ENCODE measurements around the gene TRIM77. TPM values are rescaled to one million over a fixed set of nuclear protein-coding genes. Genes with fewer than 3 reads are reported as not detected.
"Not testable (repeated sequence)": the region's sequence is repeated elsewhere in the genome, so short reads cannot be mapped to it uniquely, and the experiment has no call there.

Gene TRIM77
- total and polyA plus RNA-seq, 2 experiments from 2014 or later: not detected

- H2AFZ ChIP-seq: no peak overlapping the region
- H3F3A ChIP-seq (ENCODE audit: insufficient read depth): no peaks in the 10 kb centered on the region
- H3K27ac ChIP-seq: no peak overlapping the region
- no peaks in the 10 kb centered on the region for H3K4me1 ChIP-seq (ENCODE audit: insufficient read depth)
- in situ Hi-C loops (cut with MboI): no loop called here
- DNase-seq: no peak
- H3K79me2 ChIP-seq (ENCODE audit: insufficient read depth): no peaks in the 10 kb centered on the region
- no peaks in the 10 kb centered on the region for H3K36me3 ChIP-seq (ENCODE audit: low read depth)
- TF ChIP-seq EZH2 (IDR thresholded peaks at IDR 0.05; ENCODE audit: insufficient read depth, poor library complexity, severe bottlenecking) (no peak), EZH2phosphoT487 (IDR thresholded peaks at IDR 0.05; ENCODE audit: insufficient read depth, low read depth) (no peak)
- H3K9me3 ChIP-seq (ENCODE audit: low read depth): no peaks in the 10 kb centered on the region
- no peak overlapping the region for H3K4me3 ChIP-seq
- H4K20me1 ChIP-seq (ENCODE audit: insufficient read depth): no peaks in the 10 kb centered on the region
- no peak overlapping the region for H3K9ac ChIP-seq
- no peaks in the 10 kb centered on the region for H3K9me2 ChIP-seq (ENCODE audit: insufficient read depth)
- H3K4me2 ChIP-seq (ENCODE audit: unreplicated experiment): no peak overlapping the region
- WGBS, 2 experiments (ENCODE audit: low coverage in 1 of 2, low lambda C conversion rate in 2 of 2, missing lambda C conversion rate in 2 of 2): 22 to 23% methylated on average over 1 of the region's 1 CpG
- no peaks in the 10 kb centered on the region for H3K27me3 ChIP-seq (replicated peaks; ENCODE audit: insufficient read depth)
Observed at GRCh38 chr11:89736566-89736965, 26.5 kb downstream of the TRIM77 start.

- Histone ChIP-seq H3K79me2 (ENCODE audit: insufficient read depth) (no peaks in the 10 kb centered on the region), H3K9ac (no peak overlapping the region), H3K27ac (no peak overlapping the region), H3F3A (ENCODE audit: insufficient read depth) (no peaks in the 10 kb centered on the region), H3K9me3 (ENCODE audit: low read depth) (no peaks in the 10 kb centered on the region), H3K9me2 (ENCODE audit: insufficient read depth) (no peaks in the 10 kb centered on the region), H3K4me1 (ENCODE audit: insufficient read depth) (no peaks in the 10 kb centered on the region), H3K36me3 (ENCODE audit: low read depth) (no peaks in the 10 kb centered on the region), H3K4me2 (ENCODE audit: unreplicated experiment) (no peak overlapping the region), H3K27me3 (replicated peaks; ENCODE audit: insufficient read depth) (no peaks in the 10 kb centered on the region), H3K4me3 (no peak overlapping the region), H4K20me1 (ENCODE audit: insufficient read depth) (no peaks in the 10 kb centered on the region), H2AFZ (no peak overlapping the region)
- no peak for DNase-seq
- 15 to 21% methylated on average over 3 of the region's 3 CpGs for WGBS, 2 experiments (ENCODE audit: low coverage in 1 of 2, low lambda C conversion rate in 2 of 2, missing lambda C conversion rate in 2 of 2)
- TF ChIP-seq EZH2phosphoT487 (IDR thresholded peaks at IDR 0.05; ENCODE audit: insufficient read depth, low read depth): no peak
- TF ChIP-seq EZH2 (IDR thresholded peaks at IDR 0.05; ENCODE audit: insufficient read depth, poor library complexity, severe bottlenecking): no peak
- in situ Hi-C loops (cut with MboI): no loop called here
Observed at GRCh38 chr11:89737116-89737515, 27.0 kb downstream of the TRIM77 start.

- H3K79me2 ChIP-seq (ENCODE audit: insufficient read depth); H2AFZ ChIP-seq; H3K4me1 ChIP-seq (ENCODE audit: insufficient read depth); H3K9ac ChIP-seq; in situ Hi-C loops (cut with MboI); DNase-seq; H3K4me2 ChIP-seq (ENCODE audit: unreplicated experiment); H4K20me1 ChIP-seq (ENCODE audit: insufficient read depth); H3F3A ChIP-seq (ENCODE audit: insufficient read depth); H3K27ac ChIP-seq; H3K9me3 ChIP-seq (ENCODE audit: low read depth); H3K9me2 ChIP-seq (ENCODE audit: insufficient read depth); H3K36me3 ChIP-seq (ENCODE audit: low read depth); H3K4me3 ChIP-seq; H3K27me3 ChIP-seq (replicated peaks; ENCODE audit: insufficient read depth): not testable (repeated sequence)
- WGBS, 2 experiments (ENCODE audit: low coverage in 1 of 2, low lambda C conversion rate in 2 of 2, missing lambda C conversion rate in 2 of 2): 36 to 39% methylated on average over 7 of the region's 7 CpGs
Observed at GRCh38 chr11:89741406-89741805, 31.3 kb downstream of the TRIM77 start.

- H3K4me1 ChIP-seq (ENCODE audit: insufficient read depth); H3K79me2 ChIP-seq (ENCODE audit: insufficient read depth); H3K27me3 ChIP-seq (replicated peaks; ENCODE audit: insufficient read depth); H3K9ac ChIP-seq; H3K4me2 ChIP-seq (ENCODE audit: unreplicated experiment); H3K36me3 ChIP-seq (ENCODE audit: low read depth); H4K20me1 ChIP-seq (ENCODE audit: insufficient read depth); H3K9me3 ChIP-seq (ENCODE audit: low read depth); H3K4me3 ChIP-seq; H3K9me2 ChIP-seq (ENCODE audit: insufficient read depth); in situ Hi-C loops (cut with MboI); H3F3A ChIP-seq (ENCODE audit: insufficient read depth); H2AFZ ChIP-seq; DNase-seq; H3K27ac ChIP-seq: not testable (repeated sequence)
- WGBS, 2 experiments (ENCODE audit: low coverage in 1 of 2, low lambda C conversion rate in 2 of 2, missing lambda C conversion rate in 2 of 2): 80% methylated on average over 25 to 28 of the region's 28 CpGs
Observed at GRCh38 chr11:89744158-89744557, 34.1 kb downstream of the TRIM77 start.

- H3K4me3 ChIP-seq; H3K79me2 ChIP-seq (ENCODE audit: insufficient read depth); in situ Hi-C loops (cut with MboI): not testable (repeated sequence)
Observed at GRCh38 chr11:89750822-89751221, 40.7 kb downstream of the TRIM77 start.

More at GRCh38 chr11:89750822-89751221, 40.7 kb downstream of the TRIM77 start:
- not testable (repeated sequence) for H3K27me3 ChIP-seq (replicated peaks; ENCODE audit: insufficient read depth); H3K9ac ChIP-seq; H3K9me2 ChIP-seq (ENCODE audit: insufficient read depth); DNase-seq; H3K27ac ChIP-seq; H3K4me1 ChIP-seq (ENCODE audit: insufficient read depth); H4K20me1 ChIP-seq (ENCODE audit: insufficient read depth); H3K9me3 ChIP-seq (ENCODE audit: low read depth); H2AFZ ChIP-seq; H3F3A ChIP-seq (ENCODE audit: insufficient read depth); H3K4me2 ChIP-seq (ENCODE audit: unreplicated experiment); H3K36me3 ChIP-seq (ENCODE audit: low read depth)

Small RNA genes within 50 kb of the gene (small RNA-seq; reads per million reads assigned to genes)
- gene AP003122.3 (ENCODE audit: low read depth, low replicate concordance): not detected

Other genes with a start within 250 kb of the TRIM77 start
- 0.54 and 2.0 TPM in 2 replicates for gene NOX4, start 218.9 kb upstream of the TRIM77 start, total RNA-seq (2014; rRNA removed; shearing (Covaris generic))
- 0.56 and 1.4 TPM in 2 replicates for gene NOX4, start 218.9 kb upstream of the TRIM77 start, polyA plus RNA-seq (2016; fragmentation: Nextera tagmentation; extraction: Ambion mirVana)
- gene TRIM49, start 98.3 kb downstream of the TRIM77 start, total RNA-seq (2014; rRNA removed; shearing (Covaris generic)): not detected in 2 replicates
- gene TRIM49, start 98.3 kb downstream of the TRIM77 start, polyA plus RNA-seq (2016; fragmentation: Nextera tagmentation; extraction: Ambion mirVana): not detected in 2 replicates
- gene TRIM64B, start 168.2 kb downstream of the TRIM77 start, total RNA-seq (2014; rRNA removed; shearing (Covaris generic)): not detected in 2 replicates
- not detected in 2 replicates for gene TRIM64B, start 168.2 kb downstream of the TRIM77 start, polyA plus RNA-seq (2016; fragmentation: Nextera tagmentation; extraction: Ambion mirVana)
- not detected in 2 replicates for gene TRIM49D1, start 211.9 kb downstream of the TRIM77 start, total RNA-seq (2014; rRNA removed; shearing (Covaris generic))
- not detected in 2 replicates for gene TRIM49D1, start 211.9 kb downstream of the TRIM77 start, polyA plus RNA-seq (2016; fragmentation: Nextera tagmentation; extraction: Ambion mirVana)
- not detected in 2 replicates for gene TRIM49D2, start 213.8 kb downstream of the TRIM77 start, total RNA-seq (2014; rRNA removed; shearing (Covaris generic))
- gene TRIM49D2, start 213.8 kb downstream of the TRIM77 start, polyA plus RNA-seq (2016; fragmentation: Nextera tagmentation; extraction: Ambion mirVana): not detected in 2 replicates

Data from GM23248 (cell line).